ENCODE measurements around the gene CRYL1.

DNA sequence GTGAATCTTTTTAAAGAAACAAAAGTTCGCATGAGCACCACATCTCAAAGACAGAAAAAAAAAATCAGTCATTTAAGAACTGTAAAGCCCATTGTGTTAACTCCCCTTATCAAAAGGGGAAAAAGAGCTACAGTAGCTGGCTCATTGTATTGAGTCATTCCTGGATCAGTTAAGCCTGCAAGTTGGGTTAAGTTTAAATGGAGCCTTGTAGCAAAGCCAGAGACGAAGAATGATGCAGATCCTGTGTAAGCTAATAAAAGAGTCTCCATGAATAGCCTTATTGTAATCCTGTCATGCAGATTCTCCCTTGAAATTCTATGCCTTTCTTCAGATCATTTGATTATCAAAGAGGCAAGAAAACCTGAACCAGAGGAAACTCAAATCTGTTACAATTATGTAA, 83.8 kb downstream of the CRYL1 start:
- TF ChIP-seq CTCF (IDR thresholded peaks at IDR 0.05; ENCODE audit: low read depth, low read length) (no peak), POLR2A (IDR thresholded peaks at IDR 0.05; ENCODE audit: extremely low read depth, insufficient read length) (no peak), MYC (IDR thresholded peaks at IDR 0.05; ENCODE audit: low read depth, low read length) (no peak)
- TF ChIP-seq, protein P1, sequence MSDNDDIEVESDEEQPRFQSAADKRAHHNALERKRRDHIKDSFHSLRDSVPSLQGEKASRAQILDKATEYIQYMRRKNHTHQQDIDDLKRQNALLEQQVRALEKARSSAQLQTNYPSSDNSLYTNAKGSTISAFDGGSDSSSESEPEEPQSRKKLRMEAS (IDR thresholded peaks at IDR 0.05; ENCODE audit: low read depth, low read length) = no peak

Data from NB4 (cell line).